ENCODE results near the gene SERINC3. TPM values are rescaled to one million over a fixed set of nuclear protein-coding genes. Genes with fewer than 3 reads are reported as not detected.

Gene SERINC3
- total and polyA plus RNA-seq, 2 of the 13 experiments (the other 11 are each of a cell fraction or from before 2014, with no cell fraction given) = 82.0 to 226 TPM

DNA sequence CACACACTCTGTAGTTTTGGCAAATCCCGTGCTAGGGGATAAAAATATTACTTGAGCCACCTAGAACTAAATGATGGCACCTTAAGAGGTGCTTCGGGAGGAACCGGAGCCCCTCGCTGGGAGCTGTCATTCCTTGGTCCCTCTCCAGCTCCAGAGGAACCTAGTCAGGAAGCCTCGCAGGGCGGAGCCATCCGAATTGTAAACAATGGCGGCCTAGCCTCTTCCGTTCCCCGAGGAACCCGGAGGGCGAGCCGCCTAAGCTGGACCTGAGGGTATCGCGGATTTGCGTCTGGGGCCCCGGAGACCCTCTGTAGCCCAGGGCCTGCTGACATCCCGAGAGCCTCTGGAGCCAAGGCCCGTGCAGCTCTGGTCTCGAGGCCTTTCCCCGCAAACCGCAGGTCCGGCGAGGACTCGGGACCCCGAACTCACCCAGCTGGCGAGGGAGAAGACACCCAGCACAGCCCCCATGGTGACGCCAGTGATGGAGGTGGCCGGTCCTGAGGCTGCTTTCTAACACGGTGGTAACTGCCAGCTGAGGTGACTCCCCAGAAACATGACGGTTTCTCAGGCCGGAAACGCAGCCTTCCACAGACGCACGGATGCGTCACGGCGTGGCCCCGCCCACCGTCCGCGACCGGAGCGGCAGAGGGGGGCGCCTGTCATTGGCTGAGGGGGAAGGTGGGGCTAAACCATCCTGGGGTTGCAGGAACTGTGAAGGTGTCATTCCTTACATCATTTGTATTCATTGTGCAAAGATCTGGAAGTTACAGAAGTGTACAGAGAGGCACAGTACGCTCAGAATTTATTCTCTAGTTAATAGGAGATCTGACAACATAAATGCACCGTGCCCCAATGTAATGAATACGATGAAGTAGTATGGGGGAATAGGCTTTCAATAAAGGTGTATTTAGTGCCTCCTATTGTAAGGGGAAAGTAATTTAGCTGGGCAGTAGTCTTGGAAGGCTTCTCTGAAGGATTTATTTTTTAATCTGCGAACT lies at the start of gene SERINC3 (continued):
- peak; percentile 91 for TF ChIP-seq MXD1 (CRISPR knock-in tag; IDR thresholded peaks at IDR 0.05)
- peak; percentile 48 for TF ChIP-seq TFE3 (CRISPR knock-in tag; IDR thresholded peaks at IDR 0.05)
- TF ChIP-seq, protein P1, sequence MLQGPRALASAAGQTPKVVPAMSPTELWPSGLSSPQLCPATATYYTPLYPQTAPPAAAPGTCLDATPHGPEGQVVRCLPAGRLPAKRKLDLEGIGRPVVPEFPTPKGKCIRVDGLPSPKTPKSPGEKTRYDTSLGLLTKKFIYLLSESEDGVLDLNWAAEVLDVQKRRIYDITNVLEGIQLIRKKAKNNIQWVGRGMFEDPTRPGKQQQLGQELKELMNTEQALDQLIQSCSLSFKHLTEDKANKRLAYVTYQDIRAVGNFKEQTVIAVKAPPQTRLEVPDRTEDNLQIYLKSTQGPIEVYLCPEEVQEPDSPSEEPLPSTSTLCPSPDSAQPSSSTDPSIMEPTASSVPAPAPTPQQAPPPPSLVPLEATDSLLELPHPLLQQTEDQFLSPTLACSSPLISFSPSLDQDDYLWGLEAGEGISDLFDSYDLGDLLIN (CRISPR knock-in tag; IDR thresholded peaks at IDR 0.05; ENCODE audit: borderline replicate concordance) = peak; percentile 84
- TF ChIP-seq ZNF678 (CRISPR knock-in tag; IDR thresholded peaks at IDR 0.05) = peak; percentile 92; the same call in 1 of the 2 replicates
- TF ChIP-seq PPARG (CRISPR knock-in tag; conservative IDR thresholded peaks at IDR 0.05) = peak; percentile 18; the same call in 1 of the 2 replicates
- no peak for TF ChIP-seq ARNT (IDR thresholded peaks at IDR 0.05)
- TF ChIP-seq RFX3 (CRISPR knock-in tag; IDR thresholded peaks at IDR 0.05) = no peak
- no peak for TF ChIP-seq ZNF770 (CRISPR knock-in tag; IDR thresholded peaks at IDR 0.05)
- TF ChIP-seq ZNF326 (CRISPR knock-in tag; IDR thresholded peaks at IDR 0.05; ENCODE audit: borderline replicate concordance) = no peak
- TF ChIP-seq ZNF124 (CRISPR knock-in tag; IDR thresholded peaks at IDR 0.05) = no peak; the same call in 1 of the 2 replicates
- peak; percentile 78 for TF ChIP-seq PTBP1 (IDR thresholded peaks at IDR 0.05; ENCODE audit: low read depth, low read length, poor library complexity, severe bottlenecking)
- TF ChIP-seq ZNF691 (CRISPR knock-in tag; IDR thresholded peaks at IDR 0.05; ENCODE audit: borderline replicate concordance, low read depth) = 0 out of 2 replicates have a peak, but pooled peaks have one; percentile 83
- TF ChIP-seq ZNF737 (CRISPR knock-in tag; IDR thresholded peaks at IDR 0.05; ENCODE audit: borderline replicate concordance) = peak; percentile 98; the same call in 1 of the 2 replicates
- TF ChIP-seq, protein P2, sequence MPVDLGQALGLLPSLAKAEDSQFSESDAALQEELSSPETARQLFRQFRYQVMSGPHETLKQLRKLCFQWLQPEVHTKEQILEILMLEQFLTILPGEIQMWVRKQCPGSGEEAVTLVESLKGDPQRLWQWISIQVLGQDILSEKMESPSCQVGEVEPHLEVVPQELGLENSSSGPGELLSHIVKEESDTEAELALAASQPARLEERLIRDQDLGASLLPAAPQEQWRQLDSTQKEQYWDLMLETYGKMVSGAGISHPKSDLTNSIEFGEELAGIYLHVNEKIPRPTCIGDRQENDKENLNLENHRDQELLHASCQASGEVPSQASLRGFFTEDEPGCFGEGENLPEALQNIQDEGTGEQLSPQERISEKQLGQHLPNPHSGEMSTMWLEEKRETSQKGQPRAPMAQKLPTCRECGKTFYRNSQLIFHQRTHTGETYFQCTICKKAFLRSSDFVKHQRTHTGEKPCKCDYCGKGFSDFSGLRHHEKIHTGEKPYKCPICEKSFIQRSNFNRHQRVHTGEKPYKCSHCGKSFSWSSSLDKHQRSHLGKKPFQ (CRISPR knock-in tag; IDR thresholded peaks at IDR 0.05; ENCODE audit: insufficient replicate concordance) = peak; percentile 87
- peak; percentile 100 for TF ChIP-seq ZNF501 (CRISPR knock-in tag; IDR thresholded peaks at IDR 0.05)
- TF ChIP-seq ZFYVE20 (CRISPR knock-in tag; IDR thresholded peaks at IDR 0.05; ENCODE audit: borderline replicate concordance, low read depth) = 0 out of 2 replicates have a peak, but pooled peaks have one; percentile 17
- TF ChIP-seq, protein P3, sequence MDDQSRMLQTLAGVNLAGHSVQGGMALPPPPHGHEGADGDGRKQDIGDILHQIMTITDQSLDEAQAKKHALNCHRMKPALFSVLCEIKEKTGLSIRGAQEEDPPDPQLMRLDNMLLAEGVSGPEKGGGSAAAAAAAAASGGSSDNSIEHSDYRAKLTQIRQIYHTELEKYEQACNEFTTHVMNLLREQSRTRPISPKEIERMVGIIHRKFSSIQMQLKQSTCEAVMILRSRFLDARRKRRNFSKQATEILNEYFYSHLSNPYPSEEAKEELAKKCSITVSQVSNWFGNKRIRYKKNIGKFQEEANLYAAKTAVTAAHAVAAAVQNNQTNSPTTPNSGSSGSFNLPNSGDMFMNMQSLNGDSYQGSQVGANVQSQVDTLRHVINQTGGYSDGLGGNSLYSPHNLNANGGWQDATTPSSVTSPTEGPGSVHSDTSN (CRISPR knock-in tag; IDR thresholded peaks at IDR 0.05; ENCODE audit: borderline replicate concordance) = peak; percentile 65
- no peak for TF ChIP-seq SNRNP70 (IDR thresholded peaks at IDR 0.05; ENCODE audit: low read depth, low read length)
